Measurements from ENCODE around the gene RYR1. TPM values are rescaled to one million over a fixed set of nuclear protein-coding genes. Genes with fewer than 3 reads are reported as not detected.
"Not testable (repeated sequence)": the region's sequence is repeated elsewhere in the genome, so short reads cannot be mapped to it uniquely, and the experiment has no call there.

Gene RYR1
- total RNA-seq, 1 donor from 2014 or later, result 231 TPM

GRCh38 chr19:38514812-38515633 lies 81.5 kb downstream of the RYR1 start:
- peak; percentile 61 for DNase-seq

GRCh38 chr19:38515896-38516295 lies 82.4 kb downstream of the RYR1 start:
- DNase-seq, result no peak

GRCh38 chr19:38516802-38517201 lies 83.3 kb downstream of the RYR1 start:
- peak; percentile 21 for DNase-seq

GRCh38 chr19:38517321-38517720 lies 83.8 kb downstream of the RYR1 start:
- DNase-seq, result no peak

GRCh38 chr19:38517980-38518379 lies 84.5 kb downstream of the RYR1 start:
- not testable (repeated sequence) for DNase-seq

- DNase-seq, result no peak
Measured at GRCh38 chr19:38519168-38519567, 85.7 kb downstream of the RYR1 start.

- DNase-seq, result no peak
Measured at GRCh38 chr19:38519988-38520387, 86.5 kb downstream of the RYR1 start.

- DNase-seq, result no peak
Measured at GRCh38 chr19:38522915-38523314, 89.4 kb downstream of the RYR1 start.

- no peak for DNase-seq
Measured at GRCh38 chr19:38523319-38523718, 89.8 kb downstream of the RYR1 start.

- no peak for DNase-seq
Measured at GRCh38 chr19:38524369-38524768, 90.9 kb downstream of the RYR1 start.

- no peak for DNase-seq
Measured at GRCh38 chr19:38524994-38525634, 91.6 kb downstream of the RYR1 start.

- DNase-seq, result no peak
Measured at GRCh38 chr19:38526430-38526829, 92.9 kb downstream of the RYR1 start.

- DNase-seq, result no peak
Measured at GRCh38 chr19:38527466-38528136, 94.1 kb downstream of the RYR1 start.

GRCh38 chr19:38528213-38528755 lies 94.8 kb downstream of the RYR1 start:
- no peak for DNase-seq

GRCh38 chr19:38528931-38529330 lies 95.4 kb downstream of the RYR1 start:
- DNase-seq, result no peak

GRCh38 chr19:38531515-38531914 lies 98.0 kb downstream of the RYR1 start:
- DNase-seq, result no peak

- no peak for DNase-seq
Measured at GRCh38 chr19:38532939-38533338, 99.4 kb downstream of the RYR1 start.

GRCh38 chr19:38534574-38534973 lies 101.1 kb downstream of the RYR1 start:
- DNase-seq, result no peak

GRCh38 chr19:38535212-38535611 lies 101.7 kb downstream of the RYR1 start:
- no peak for DNase-seq

- DNase-seq, result no peak
Measured at GRCh38 chr19:38537071-38537936, 103.8 kb downstream of the RYR1 start.

GRCh38 chr19:38538386-38538785 lies 104.9 kb downstream of the RYR1 start:
- DNase-seq, result peak; percentile 63
